Posterior vena cava (tissue), 2 donors: ENCODE data around the gene PADI4. TPM values are rescaled to one million over a fixed set of nuclear protein-coding genes. Genes with fewer than 3 reads are reported as not detected.
"Not testable (repeated sequence)": the region's sequence is repeated elsewhere in the genome, so short reads cannot be mapped to it uniquely, and the experiment has no call there.

Source experiments
- DNase-seq: peaks from one replicate; pipeline ENCODE4 v3.0.0-alpha.2; 2020; ENCODE audit warnings: low spot score
- intact Hi-C, 2 donors: fragments of 100-400 bp; cut with DNase I; formaldehyde crosslinking; loops; one replicate each; pipeline versions ENCODE4 v1.14.1 to v1.14.2; 2022 to 2023
- total RNA-seq, 2 donors: library from RNA; stranded (reverse); fragmentation: NEBNext Ultra II Directional; extraction: Animal tissue kit (Norgen Biotek cat#: 25700); gene quantifications; one replicate each; pipeline ENCODE4 v1.2.1, GENCODE V29; 2021
- donor health status: DM: yes; HTN: yes; CAD: no.
- donor health status: DM: yes; HTN: yes; CAD: no.

Gene PADI4
- total RNA-seq, 2 donors from 2014 or later = 0.48 to 6.3 TPM

GRCh38 chr1:17365293-17365692 lies 57.3 kb downstream of the PADI4 start:
- no peak for DNase-seq
- intact Hi-C loops = no loop called here

GRCh38 chr1:17369466-17369865 lies 61.5 kb downstream of the PADI4 start:
- no peak for DNase-seq
- intact Hi-C loops = no loop called here

- intact Hi-C loops = no loop called here
- DNase-seq = no peak
Observed at GRCh38 chr1:17370618-17371017, 62.6 kb downstream of the PADI4 start.

GRCh38 chr1:17371896-17372295 lies 63.9 kb downstream of the PADI4 start, which contains the start of gene PADI6:
PADI6 (plus strand) TSS chr1:17372196; CDS start chr1:17372246, 50 bp downstream.
- no peak for DNase-seq
- intact Hi-C loops = no loop called here

- intact Hi-C loops = no loop called here
- no peak for DNase-seq
Observed at GRCh38 chr1:17372955-17373354, 65.0 kb downstream of the PADI4 start.

- intact Hi-C loops = no loop called here
- no peak for DNase-seq
Observed at GRCh38 chr1:17375651-17376050, 67.7 kb downstream of the PADI4 start.

GRCh38 chr1:17377325-17377953 lies 69.4 kb downstream of the PADI4 start:
- intact Hi-C loops = no loop called here
- no peak for DNase-seq

GRCh38 chr1:17381161-17381560 lies 73.2 kb downstream of the PADI4 start:
- intact Hi-C loops = no loop called here
- DNase-seq = no peak

- intact Hi-C loops = no loop called here
- no peak for DNase-seq
Observed at GRCh38 chr1:17392199-17392740, 84.3 kb downstream of the PADI4 start.

- no peak for DNase-seq
- intact Hi-C loops = no loop called here
Observed at GRCh38 chr1:17393230-17393629, 85.2 kb downstream of the PADI4 start.

GRCh38 chr1:17397910-17398695 lies 90.1 kb downstream of the PADI4 start:
- DNase-seq = no peak
- intact Hi-C loops = no loop called here

GRCh38 chr1:17400725-17401341 lies 92.8 kb downstream of the PADI4 start:
- no peak for DNase-seq
- intact Hi-C loops = no loop called here

- intact Hi-C loops = no loop called here
- DNase-seq = no peak
Observed at GRCh38 chr1:17401841-17402240, 93.8 kb downstream of the PADI4 start.

- no peak for DNase-seq
- intact Hi-C loops = no loop called here
Observed at GRCh38 chr1:17403081-17403480, 95.1 kb downstream of the PADI4 start.

GRCh38 chr1:17404034-17404684 lies 96.2 kb downstream of the PADI4 start:
- DNase-seq = no peak
- intact Hi-C loops = no loop called here

GRCh38 chr1:17404820-17405219 lies 96.8 kb downstream of the PADI4 start:
- DNase-seq = no peak
- intact Hi-C loops = no loop called here

GRCh38 chr1:17405898-17406759 lies 98.1 kb downstream of the PADI4 start:
- DNase-seq = peak; percentile 89
- intact Hi-C loops = no loop called here

GRCh38 chr1:17406760-17407475 lies 98.9 kb downstream of the PADI4 start:
- DNase-seq, intact Hi-C loops: not testable (repeated sequence)
